HL-60 (cell line): ENCODE data around the gene ENSA.
"Not testable (repeated sequence)": the region's sequence is repeated elsewhere in the genome, so short reads cannot be mapped to it uniquely, and the experiment has no call there.

Experiments
- CTCF ChIP-seq: IDR thresholded peaks from one replicate; pipeline ENCODE4 v1.5.1; 2011; ENCODE audit warnings: low read length, control low read depth, inconsistent platforms; ENCODE audit not compliant: insufficient read depth
- GABPA ChIP-seq: IDR thresholded peaks from 2 replicates; pipeline ENCODE4 v1.6.1; 2012; ENCODE audit warnings: low read depth
- POLR2AphosphoS5 ChIP-seq: IDR thresholded peaks from 2 replicates; pipeline ENCODE4 v1.6.1; 2012; ENCODE audit warnings: low read depth
- REST ChIP-seq: IDR thresholded peaks from 2 replicates; pipeline ENCODE4 v1.6.1; 2012; ENCODE audit warnings: low read depth; ENCODE audit not compliant: insufficient replicate concordance
- SPI1 ChIP-seq: IDR thresholded peaks from 2 replicates; pipeline ENCODE4 v1.6.1; 2012; ENCODE audit warnings: low read depth, mild to moderate bottlenecking, borderline replicate concordance

GRCh38 chr1:150638430-150638829, 9.0 kb upstream of the ENSA start:
- not testable (repeated sequence) for TF ChIP-seq CTCF, GABPA, REST, POLR2AphosphoS5, SPI1
